Myocyte (in vitro differentiated cells): Measurements from ENCODE around the gene NPFF. TPM values are rescaled to one million over a fixed set of nuclear protein-coding genes. Genes with fewer than 3 reads are reported as not detected.
A peak's percentile ranks its signal among the peaks of the same experiment; 100 is the strongest.

ENCODE experiments used
- DNase-seq: peaks from one replicate; pipeline ENCODE4 v3.0.0-alpha.2; 2012; ENCODE audit warnings: low read depth
- total RNA-seq: library from RNA; depleted of rRNA; stranded (reverse); fragments of >200 nt; gene quantifications from 2 replicates; pipeline ENCODE4 v1.2.3, GENCODE V29; 2014

Gene NPFF
- total RNA-seq, 1 donor from 2014 or later = not detected

- no peak for DNase-seq
Observed at GRCh38 chr12:53497461-53497860, 9.8 kb downstream of the NPFF start.

- DNase-seq = no peak
Observed at GRCh38 chr12:53496752-53497032, 10.6 kb downstream of the NPFF start.

- DNase-seq = peak; percentile 94
Observed at GRCh38 chr12:53495903-53496751, 11.2 kb downstream of the NPFF start.

- no peak for DNase-seq
Observed at GRCh38 chr12:53493610-53494391, 13.5 kb downstream of the NPFF start.

- peak; percentile 89 for DNase-seq
Observed at GRCh38 chr12:53492830-53493609, 14.3 kb downstream of the NPFF start.

GRCh38 chr12:53492188-53492587 lies 15.1 kb downstream of the NPFF start:
- no peak for DNase-seq

GRCh38 chr12:53489242-53489864 lies 17.9 kb downstream of the NPFF start:
- no peak for DNase-seq

GRCh38 chr12:53486736-53487487 lies 20.4 kb downstream of the NPFF start:
- no peak for DNase-seq

GRCh38 chr12:53485955-53486735 lies 21.1 kb downstream of the NPFF start:
- no peak for DNase-seq

- no peak for DNase-seq
Observed at GRCh38 chr12:53484686-53485575, 22.4 kb downstream of the NPFF start.

GRCh38 chr12:53483979-53484377 lies 23.3 kb downstream of the NPFF start:
- no peak for DNase-seq

- no peak for DNase-seq
Observed at GRCh38 chr12:53483225-53483978, 23.9 kb downstream of the NPFF start.

- DNase-seq = no peak
Observed at GRCh38 chr12:53482626-53483168, 24.6 kb downstream of the NPFF start.

GRCh38 chr12:53481939-53482586 lies 25.2 kb downstream of the NPFF start:
- no peak for DNase-seq

- DNase-seq = peak; percentile 85
Observed at GRCh38 chr12:53481458-53481857, 25.8 kb downstream of the NPFF start.

GRCh38 chr12:53480491-53481442 lies 26.5 kb downstream of the NPFF start:
- DNase-seq = peak; percentile 80
